GM19023 (cell line): ENCODE results near the gene HOXD9.

Experiments used
- ATAC-seq: cut with Tn5 transposase; IDR thresholded peaks from one replicate; pipeline ENCODE4 v1.9.1; 2021; ENCODE audit warnings: mild to moderate bottlenecking, moderate library complexity; ENCODE audit not compliant: unreplicated experiment

HOXD9 gene

GRCh38 chr2:176122683-176123410 lies at the start of gene HOXD9:
Gene HOXD9, plus strand, starts transcription at chr2:176122719. Its CDS starts 50 bp downstream, at chr2:176122769.
- no peak for ATAC-seq

DNA sequence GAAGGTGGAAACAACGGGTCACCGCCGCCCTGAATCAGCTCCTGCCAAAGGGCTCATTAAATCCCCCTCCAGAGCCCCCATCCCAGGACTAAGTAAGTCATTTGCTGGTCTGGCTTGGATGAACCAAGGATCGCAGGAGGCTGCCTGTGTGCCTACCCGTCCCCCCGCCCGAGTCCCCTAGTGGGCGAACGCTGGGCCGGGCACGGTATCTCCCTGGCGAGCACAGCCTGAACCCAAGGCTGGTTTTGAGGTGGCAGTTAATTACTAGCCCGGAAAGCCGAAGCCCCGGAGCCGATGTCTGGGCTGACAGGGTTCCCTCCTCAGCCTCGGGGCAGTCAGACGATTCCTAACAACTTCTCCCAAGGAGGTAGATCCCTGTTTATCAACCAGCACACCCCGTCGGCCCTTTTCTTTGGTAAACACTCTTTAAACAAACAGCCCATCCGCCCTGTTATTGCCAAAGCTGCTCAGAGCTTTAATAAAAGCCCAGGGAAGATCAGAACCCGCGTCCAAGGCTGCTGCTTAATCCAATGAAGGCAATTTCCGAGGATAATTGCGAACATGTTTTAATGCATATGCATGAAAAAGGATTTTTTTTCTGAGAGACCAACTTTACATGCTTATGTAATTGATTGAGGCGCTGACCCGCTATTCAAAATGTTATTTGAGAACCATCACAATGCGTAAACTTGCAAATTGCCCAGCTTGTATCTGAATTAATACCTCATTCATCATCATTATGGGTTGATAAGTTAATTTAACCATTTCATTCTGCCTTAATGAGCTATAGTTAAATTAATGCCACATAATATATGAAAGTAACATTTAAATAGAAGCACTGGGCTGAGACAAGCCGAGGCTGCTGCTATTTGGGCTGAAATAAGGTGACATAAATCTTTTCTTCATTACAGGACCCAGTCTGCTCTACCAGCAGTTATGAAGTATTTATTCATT lies 49.3 kb upstream of the HOXD9 start:
- ATAC-seq: no peak

- no peak for ATAC-seq
These were observed 47.5 kb upstream of the HOXD9 start for GRCh38 chr2:176074919-176075425.

GRCh38 chr2:176075481-176075880 lies 47.0 kb upstream of the HOXD9 start:
- ATAC-seq: no peak

- ATAC-seq: no peak
These were observed 46.5 kb upstream of the HOXD9 start for GRCh38 chr2:176076063-176076462.

GRCh38 chr2:176076796-176077195 lies 45.7 kb upstream of the HOXD9 start:
- no peak for ATAC-seq

GRCh38 chr2:176078541-176079284 lies 43.8 kb upstream of the HOXD9 start:
- ATAC-seq: no peak

DNA sequence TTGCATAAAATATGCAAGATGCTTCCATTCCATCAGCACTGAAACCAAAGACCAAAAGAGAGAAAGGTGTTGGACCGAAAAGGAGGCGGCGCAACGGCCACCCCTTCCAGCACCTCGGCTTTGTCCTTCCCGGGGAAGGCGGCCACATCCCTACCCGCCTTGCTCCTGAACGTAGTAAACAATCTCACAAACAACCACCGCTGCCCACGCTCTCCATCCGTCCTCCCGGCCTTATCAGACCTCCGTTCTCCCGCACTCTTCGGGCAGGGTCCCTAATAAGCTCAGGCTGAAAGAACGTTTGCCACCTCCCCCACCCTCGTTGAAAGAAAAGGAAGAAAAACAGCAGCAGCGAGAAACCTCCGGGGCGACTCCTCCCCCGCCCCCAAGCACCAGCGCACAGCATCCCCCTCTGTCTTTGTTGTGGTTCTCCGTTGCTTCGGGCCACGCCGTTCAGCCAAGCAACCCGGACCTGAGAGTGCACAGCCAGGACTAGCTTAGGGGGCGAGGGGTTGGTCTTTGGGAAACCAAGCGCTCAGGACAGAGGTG lies 43.2 kb upstream of the HOXD9 start:
- ATAC-seq: no peak

DNA sequence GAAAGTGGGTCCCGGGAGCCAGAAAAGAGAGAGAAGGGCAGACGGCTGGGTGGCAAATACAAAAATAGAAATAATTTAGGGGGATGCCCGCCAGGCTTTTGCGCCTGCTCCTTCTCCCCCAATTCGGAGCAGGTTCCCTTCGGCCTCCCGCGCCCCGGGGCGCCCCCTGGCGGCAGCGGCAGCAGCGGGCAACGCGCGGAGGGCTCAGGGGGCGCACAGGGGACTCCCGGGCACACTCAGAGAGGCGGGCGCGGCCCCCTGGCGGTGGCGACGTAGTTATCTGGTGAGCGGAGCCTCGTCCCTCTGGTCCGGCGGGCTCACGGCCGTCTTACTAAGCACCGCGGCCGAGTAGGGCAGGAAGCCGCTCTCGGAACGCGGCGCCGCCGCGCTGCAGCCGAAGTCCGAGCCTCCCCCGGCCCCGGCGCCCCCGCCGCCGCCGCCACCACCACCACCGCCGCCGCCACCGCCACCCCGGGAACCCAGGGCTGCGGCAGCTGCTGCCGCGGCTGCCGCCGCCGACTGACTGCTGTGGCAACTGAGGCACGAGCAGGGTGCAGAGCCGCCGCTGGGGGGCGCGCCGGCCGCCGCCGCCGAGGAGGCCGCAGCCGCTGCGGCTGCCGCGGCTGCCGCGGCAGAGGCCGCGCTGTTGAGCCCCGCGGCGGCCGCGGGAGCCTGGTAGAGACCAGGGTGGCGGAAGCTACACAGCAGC lies 42.5 kb upstream of the HOXD9 start:
- ATAC-seq: no peak

DNA sequence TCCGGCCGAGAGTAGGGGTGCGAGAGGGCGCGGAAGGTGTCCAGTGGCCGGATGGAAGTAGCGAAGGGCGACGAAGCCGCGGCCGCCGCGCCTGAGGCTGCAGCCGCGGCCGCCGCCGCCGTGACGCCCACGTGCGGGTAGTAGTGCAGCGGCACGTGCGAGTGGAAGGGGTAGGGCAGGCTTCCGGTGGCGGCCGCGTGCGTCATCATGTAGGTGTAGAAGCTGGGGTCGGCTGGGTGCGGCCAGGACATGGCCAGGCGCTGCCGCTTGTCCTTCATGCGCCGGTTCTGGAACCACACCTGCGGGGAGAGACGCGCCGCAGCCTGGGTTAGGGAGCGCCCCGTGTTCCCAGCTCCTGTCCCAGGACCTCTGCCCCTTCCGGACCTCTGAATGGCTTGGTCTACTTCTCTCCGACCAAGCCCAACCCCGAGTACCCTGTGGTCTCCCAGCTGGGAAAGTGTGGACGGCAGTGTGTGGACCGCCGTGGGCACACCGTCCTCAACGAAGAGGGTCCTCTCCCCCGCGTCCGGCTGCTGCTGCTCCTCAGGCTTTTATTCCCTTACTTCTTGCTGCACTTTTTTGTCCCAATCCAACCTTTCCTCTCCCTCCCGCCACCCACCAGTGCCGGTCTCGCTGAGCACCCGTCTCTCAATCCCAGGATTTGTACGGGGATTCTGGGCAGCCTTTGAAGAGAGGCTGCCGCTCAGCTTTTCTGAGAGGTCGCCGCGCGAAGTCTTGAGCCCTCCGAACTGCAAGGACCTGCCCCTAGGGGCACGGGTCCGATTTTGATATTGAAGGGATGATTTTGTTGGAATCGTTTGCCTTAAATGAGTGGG lies 41.8 kb upstream of the HOXD9 start:
- ATAC-seq: no peak

GRCh38 chr2:176081376-176081836 lies 41.1 kb upstream of the HOXD9 start:
- ATAC-seq: no peak

DNA sequence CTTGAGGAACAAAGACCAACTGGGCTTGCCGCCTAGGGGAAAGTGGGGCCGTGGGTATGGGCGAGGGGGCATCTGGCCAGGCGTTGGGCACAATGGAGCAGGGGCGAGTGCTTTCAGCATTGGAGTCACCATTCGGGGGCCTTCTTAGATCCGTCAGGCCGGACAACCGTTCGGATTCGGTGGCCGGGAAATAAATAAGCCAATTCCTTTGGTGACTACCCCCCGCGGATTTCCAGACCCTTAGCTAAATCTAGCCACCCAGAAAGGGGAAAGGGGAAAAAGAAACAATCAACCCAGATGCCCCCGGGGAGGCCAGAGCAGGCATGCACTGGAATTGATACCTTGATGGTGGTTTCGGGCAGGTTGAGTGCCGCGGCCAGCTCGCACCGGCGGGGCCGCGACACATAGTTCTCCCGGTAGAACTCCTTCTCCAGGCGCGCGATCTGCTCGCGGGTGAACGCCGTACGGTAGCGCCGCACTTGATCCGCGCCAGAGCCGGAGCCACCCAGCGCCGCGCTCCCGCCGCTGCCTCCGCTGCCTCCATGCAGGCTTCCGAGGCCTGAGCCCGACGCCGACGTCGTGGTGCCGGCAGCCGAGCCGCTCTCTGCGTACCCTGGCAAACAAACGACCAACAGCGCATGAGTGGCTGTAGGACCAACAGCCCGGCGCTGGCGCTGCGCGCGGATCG lies 40.5 kb upstream of the HOXD9 start:
- ATAC-seq: no peak

- no peak for ATAC-seq
These were observed 40.0 kb upstream of the HOXD9 start for GRCh38 chr2:176082525-176082823.

DNA sequence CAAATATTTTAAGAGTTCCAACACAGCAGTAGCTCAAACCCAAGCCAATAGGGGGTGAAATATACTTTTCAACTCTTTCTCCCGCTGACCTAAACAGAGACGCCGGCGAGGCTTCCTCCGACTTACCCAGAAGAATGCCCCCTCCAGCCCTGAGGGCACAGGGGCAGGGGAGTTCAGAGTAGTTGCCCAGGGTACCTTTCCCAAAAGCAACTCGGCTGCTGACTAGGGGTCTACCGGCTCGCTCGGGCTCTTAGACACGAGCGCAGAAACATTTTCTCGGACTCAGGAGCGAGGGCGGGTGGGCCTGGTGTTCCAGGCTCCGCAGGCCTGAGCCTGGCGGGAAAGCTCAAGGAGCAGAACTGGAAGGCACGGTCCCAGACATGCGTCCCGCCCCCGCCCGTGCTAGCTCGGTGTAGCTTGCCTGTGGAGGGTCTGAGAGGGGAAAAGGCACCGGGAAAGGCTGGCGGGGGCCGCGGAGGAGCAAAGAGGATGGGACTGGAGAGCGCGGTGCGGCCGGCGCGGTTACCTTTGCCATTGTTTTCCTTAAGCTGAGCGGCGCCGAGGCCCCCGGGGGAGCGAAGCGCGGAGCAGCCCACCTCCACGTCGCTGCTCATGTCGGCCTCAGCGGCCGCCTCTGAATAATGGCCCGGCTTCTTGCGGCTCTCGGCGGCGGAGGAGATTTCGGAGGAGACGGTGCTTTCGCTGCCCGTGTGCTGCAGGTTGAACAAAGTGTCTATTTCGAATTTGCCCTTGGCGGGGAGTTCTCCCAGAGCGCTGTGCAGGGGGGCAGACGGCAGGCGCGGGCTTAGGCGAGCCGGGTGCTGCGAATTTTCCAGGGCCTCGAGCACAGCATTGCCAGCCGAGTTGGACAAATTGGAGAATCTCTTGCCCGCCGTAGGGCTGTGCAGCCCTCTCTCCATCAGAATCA lies 39.4 kb upstream of the HOXD9 start:
- no peak for ATAC-seq

DNA sequence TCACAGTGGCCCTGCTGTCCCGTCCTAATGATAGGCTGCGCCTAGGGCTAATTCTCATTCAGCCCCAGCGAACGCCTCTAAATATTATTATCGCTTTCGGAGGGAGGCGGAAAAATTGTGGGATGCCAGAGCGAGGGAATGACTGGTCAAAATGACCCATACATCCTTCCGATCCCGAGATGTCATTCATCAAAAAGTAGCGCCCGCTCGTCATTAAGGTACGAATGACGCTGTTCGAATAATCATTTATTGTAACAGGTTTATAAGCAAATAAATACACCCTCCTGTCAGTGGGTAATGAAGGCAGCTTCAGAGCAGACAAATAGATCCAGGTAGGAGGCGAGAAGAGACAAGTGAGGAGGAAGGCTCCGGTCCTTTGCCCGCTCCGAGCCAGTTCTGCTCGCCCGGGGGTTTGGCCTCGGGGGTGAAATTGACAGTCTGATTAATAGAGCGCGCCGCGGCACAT lies 38.7 kb upstream of the HOXD9 start, which contains the start of gene EVX2:
EVX2 (minus strand) TSS at position 167 of the 466 bp plus-strand sequence. CDS start 186 bp downstream, outside the sequence.
- no peak for ATAC-seq

DNA sequence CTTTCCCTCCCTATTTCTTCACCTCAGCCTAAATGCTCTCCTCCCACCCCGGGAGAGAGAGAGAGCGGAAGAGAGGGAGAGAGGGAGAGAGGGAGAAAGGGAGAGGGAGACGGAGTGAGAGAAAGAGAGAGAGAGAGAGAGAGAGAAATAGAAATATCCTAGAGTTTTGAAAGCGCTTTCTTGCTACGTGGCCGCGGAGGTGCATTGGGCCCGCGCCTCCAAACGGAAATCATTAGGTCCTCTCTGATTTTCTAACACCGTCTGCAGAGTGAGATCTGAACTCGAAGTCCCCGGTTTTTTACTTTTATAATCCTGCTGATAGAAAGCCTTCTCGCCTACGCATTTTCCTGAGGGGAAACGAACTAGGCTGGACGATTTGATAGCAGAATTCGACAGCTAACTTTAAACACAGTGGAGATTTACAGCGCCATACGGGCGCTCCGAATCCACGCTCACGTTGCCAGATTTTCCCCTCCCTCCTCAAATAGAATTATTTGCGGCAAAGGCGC lies 37.9 kb upstream of the HOXD9 start:
- no peak for ATAC-seq

GRCh38 chr2:176085120-176085788 lies 37.3 kb upstream of the HOXD9 start:
- ATAC-seq: no peak
